Kidney (tissue), 14 donors: ENCODE results near the gene ANKAR. TPM values are rescaled to one million over a fixed set of nuclear protein-coding genes. Genes with fewer than 3 reads are reported as not detected.
"Not testable (repeated sequence)": the region's sequence is repeated elsewhere in the genome, so short reads cannot be mapped to it uniquely, and the experiment has no call there.

Experiments
- DNase-seq, 5 donors: peaks; one replicate each; pipeline ENCODE4 v3.0.0-alpha.2; 2013 to 2020
- FAIRE-seq: peaks from 2 replicates; lab custom pipeline; 2012; peaks lifted over from hg19 to GRCh38; lab: Jason Lieb, UNC
- H3K27ac ChIP-seq, 2 donors: one replicate each; pipeline ENCODE4 v1.7.0; 2013; ENCODE audit warnings: low read depth in 2 of 2, low read length in 2 of 2, inconsistent platforms in 1 of 2
- H3K27me3 ChIP-seq: one replicate; pipeline ENCODE4 v1.7.1; 2013; ENCODE audit warnings: low read length, inconsistent platforms; ENCODE audit not compliant: control insufficient read depth, insufficient read depth
- H3K36me3 ChIP-seq, 3 donors: one replicate each; pipeline versions ENCODE4 v1.7.0 to v1.7.1; 2013; ENCODE audit warnings: low read length in 3 of 3, control low read depth in 1 of 3, inconsistent platforms in 1 of 3; ENCODE audit not compliant: insufficient read depth in 3 of 3, control insufficient read depth in 2 of 3
- H3K4me1 ChIP-seq, 3 donors: one replicate each; pipeline versions ENCODE4 v1.7.0 to v1.7.1; 2013; ENCODE audit warnings: low read length in 3 of 3, inconsistent platforms in 1 of 3, low read depth in 1 of 3; ENCODE audit not compliant: control insufficient read depth in 2 of 3, insufficient read depth in 2 of 3
- H3K4me3 ChIP-seq, 3 donors: one replicate each; pipeline versions ENCODE4 v1.7.0 to v1.8.1; 2013; ENCODE audit warnings: low read length in 3 of 3, control low read depth in 1 of 3, inconsistent platforms in 1 of 3
- H3K9ac ChIP-seq, 3 donors: one replicate each; pipeline versions ENCODE4 v1.7.0 to v1.7.1; 2013; ENCODE audit warnings: low read length in 3 of 3, control low read depth in 1 of 3, inconsistent platforms in 1 of 3
- H3K9me3 ChIP-seq, 3 donors: one replicate each; pipeline versions ENCODE4 v1.7.0 to v1.7.1; 2013; ENCODE audit warnings: low read length in 3 of 3, control low read depth in 1 of 3, inconsistent platforms in 1 of 3; ENCODE audit not compliant: control insufficient read depth in 2 of 3, insufficient read depth in 1 of 3
- intact Hi-C: fragments of 100-400 bp; cut with DNase I; formaldehyde crosslinking; loops from one replicate; pipeline ENCODE4 v1.11.1; 2022
- polyA plus RNA-seq: library from polyadenylated mRNA; stranded (reverse); fragments of 350-450 nt; fragmentation: Illumina TruSeq; extraction: RNeasy Lipid Tissue Mini Kit (QIAGEN cat#74804); gene quantifications from one replicate; pipeline ENCODE4 v1.2.3, GENCODE V29; 2014; ENCODE audit warnings: low read depth, low replicate concordance; ENCODE audit not compliant: insufficient read depth
- total RNA-seq: library from RNA; stranded (reverse); fragmentation: NEBNext Ultra II Directional; extraction: Animal tissue kit (Norgen Biotek cat#: 25700); gene quantifications from one replicate; pipeline ENCODE4 v1.2.1, GENCODE V29; 2021
- TF ChIP-seq, protein P1 (sequence below): IDR thresholded peaks from 3 replicates; pipeline ENCODE4 v1.5.1; 2012; ENCODE audit warnings: mild to moderate bottlenecking, moderate library complexity, borderline replicate concordance; ENCODE audit not compliant: insufficient read depth; ENCODE audit errors: extremely low read depth
- donor health status: control.
- donor health status: control.
- donor health status: control.
- donor health status: control.
- donor health status: control.
- donor health status: DM: yes; HTN: yes; CAD: no.
- donor health status: Normal renal cell carcinoma (clear cell type).

Gene ANKAR
- total and polyA plus RNA-seq, 2 donors from 2014 or later: 3.4 to 12.4 TPM

- peak in 3 of 5 donors; percentile 28 to 75 (median 46) for DNase-seq
- TF ChIP-seq, protein P1, sequence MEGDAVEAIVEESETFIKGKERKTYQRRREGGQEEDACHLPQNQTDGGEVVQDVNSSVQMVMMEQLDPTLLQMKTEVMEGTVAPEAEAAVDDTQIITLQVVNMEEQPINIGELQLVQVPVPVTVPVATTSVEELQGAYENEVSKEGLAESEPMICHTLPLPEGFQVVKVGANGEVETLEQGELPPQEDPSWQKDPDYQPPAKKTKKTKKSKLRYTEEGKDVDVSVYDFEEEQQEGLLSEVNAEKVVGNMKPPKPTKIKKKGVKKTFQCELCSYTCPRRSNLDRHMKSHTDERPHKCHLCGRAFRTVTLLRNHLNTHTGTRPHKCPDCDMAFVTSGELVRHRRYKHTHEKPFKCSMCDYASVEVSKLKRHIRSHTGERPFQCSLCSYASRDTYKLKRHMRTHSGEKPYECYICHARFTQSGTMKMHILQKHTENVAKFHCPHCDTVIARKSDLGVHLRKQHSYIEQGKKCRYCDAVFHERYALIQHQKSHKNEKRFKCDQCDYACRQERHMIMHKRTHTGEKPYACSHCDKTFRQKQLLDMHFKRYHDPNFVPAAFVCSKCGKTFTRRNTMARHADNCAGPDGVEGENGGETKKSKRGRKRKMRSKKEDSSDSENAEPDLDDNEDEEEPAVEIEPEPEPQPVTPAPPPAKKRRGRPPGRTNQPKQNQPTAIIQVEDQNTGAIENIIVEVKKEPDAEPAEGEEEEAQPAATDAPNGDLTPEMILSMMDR: no peak
- H3K9ac ChIP-seq: no peak overlapping the region
- no peaks in the 10 kb centered on the region for H3K27me3 ChIP-seq
- no peaks in the 10 kb centered on the region for H3K36me3 ChIP-seq
- no peak overlapping the region for H3K27ac ChIP-seq
- H3K4me3 ChIP-seq: no peak overlapping the region
- FAIRE-seq: no peak
- H3K4me1 ChIP-seq: no peaks in the 10 kb centered on the region
- no peaks in the 10 kb centered on the region for H3K9me3 ChIP-seq
- intact Hi-C loops: no loop called here
Observed at GRCh38 chr2:189685540-189686229, 11.2 kb downstream of the ANKAR start.

- intact Hi-C loops, H3K4me1 ChIP-seq, H3K4me3 ChIP-seq, DNase-seq, H3K9me3 ChIP-seq, H3K36me3 ChIP-seq, H3K27ac ChIP-seq, H3K27me3 ChIP-seq, H3K9ac ChIP-seq, FAIRE-seq: not testable (repeated sequence)
Observed at GRCh38 chr2:189687796-189688195, 13.3 kb downstream of the ANKAR start.

DNA sequence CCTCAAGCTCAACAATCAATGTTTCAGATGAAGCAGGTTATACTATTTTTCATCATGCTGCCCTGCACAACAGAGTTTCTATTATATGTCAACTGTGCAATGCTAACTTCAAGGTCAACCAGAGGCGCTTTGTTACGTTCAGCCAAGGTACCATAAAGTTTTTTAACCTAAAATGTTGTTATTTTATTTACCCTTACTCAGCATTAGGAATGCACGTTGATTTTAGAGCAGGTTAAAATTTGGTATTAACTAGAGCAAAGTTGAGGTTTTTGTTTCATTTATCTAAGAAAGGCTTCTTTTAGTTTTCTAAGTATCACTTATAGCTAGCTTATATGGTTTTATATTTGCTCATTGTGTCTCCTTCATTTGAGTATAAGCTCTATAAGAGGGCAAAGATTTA lies 21.8 kb downstream of the ANKAR start:
- Histone ChIP-seq H3K27ac (no peak overlapping the region), H3K27me3 (no peaks in the 10 kb centered on the region), H3K9ac (no peak overlapping the region), H3K9me3 (no peaks in the 10 kb centered on the region), H3K36me3 (no peaks in the 10 kb centered on the region), H3K4me1 (no peaks in the 10 kb centered on the region), H3K4me3 (no peak overlapping the region)
- no peak for DNase-seq
- FAIRE-seq: no peak
- intact Hi-C loops: no loop called here
- TF ChIP-seq, protein P1: no peak

DNA sequence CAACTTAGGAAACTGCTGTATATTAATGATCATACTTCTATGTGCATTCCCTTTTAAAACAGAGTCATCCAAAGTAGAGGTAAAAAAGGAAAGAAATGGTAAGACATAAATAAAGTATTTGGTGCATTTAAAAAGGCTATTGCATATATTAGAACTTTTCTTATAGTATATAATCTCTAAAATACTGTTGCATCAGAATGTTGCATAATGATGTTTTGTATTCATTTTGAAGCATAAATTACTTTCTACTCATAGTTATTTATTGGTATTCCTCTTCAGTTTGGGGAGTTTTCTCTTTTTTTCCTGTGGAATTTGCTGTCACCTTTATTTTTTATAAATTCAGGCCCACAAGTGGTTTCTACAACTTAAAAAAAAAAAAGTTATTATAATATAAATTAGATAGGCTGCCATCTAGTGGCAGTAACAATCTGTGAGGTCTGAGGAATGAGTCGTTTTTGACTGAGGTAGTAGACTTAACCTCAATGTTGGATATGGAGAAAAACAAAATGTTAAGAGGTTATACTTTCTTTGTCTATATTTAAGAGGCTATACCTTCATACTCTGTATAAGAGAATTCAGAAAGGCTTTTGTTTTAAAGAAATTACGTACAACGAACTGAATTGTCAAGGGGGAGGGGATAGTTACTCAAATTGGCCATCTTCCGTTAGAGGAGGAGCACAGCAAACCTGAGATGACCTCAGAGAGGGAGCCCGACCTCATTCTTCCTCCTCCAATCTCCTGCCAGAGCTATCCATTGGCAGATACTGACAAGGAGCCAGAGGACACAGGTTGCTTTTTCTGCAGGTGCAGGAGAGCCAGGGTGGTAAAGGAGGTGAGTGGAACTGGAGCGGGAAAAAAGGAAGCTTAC lies 23.8 kb downstream of the ANKAR start:
- Histone ChIP-seq H3K36me3 (no peaks in the 10 kb centered on the region), H3K9me3 (no peaks in the 10 kb centered on the region), H3K9ac (peak overlapping the region in 1 of 3 donors; percentile 10), H3K27ac (no peak overlapping the region), H3K4me3 (peak overlapping the region in 1 of 3 donors; percentile 41), H3K4me1 (no peaks in the 10 kb centered on the region), H3K27me3 (no peaks in the 10 kb centered on the region)
- FAIRE-seq (peak; percentile 93), DNase-seq (peak in 2 of 5 donors; percentile 45 to 73)
- TF ChIP-seq, protein P1: peak; percentile 44
- intact Hi-C loops: no loop called here
